SH-SY5Y (cell line): ENCODE results near the gene LIN9.

Source experiments
- GATA2 ChIP-seq: IDR thresholded peaks from 2 replicates; pipeline ENCODE4 v1.6.1; 2011; ENCODE audit warnings: mild to moderate bottlenecking, low read depth, low read length
- GATA3 ChIP-seq: IDR thresholded peaks from 2 replicates; pipeline ENCODE4 v1.6.1; 2011; ENCODE audit warnings: low read depth, mild to moderate bottlenecking, low read length, moderate library complexity

GRCh38 chr1:226308166-226308722 lies 720 bp downstream of the LIN9 start:
- TF ChIP-seq GATA3 = no peak
- TF ChIP-seq GATA2 = no peak
